SK-N-SH treated with all-trans-retinoic acid at 6 μM for 48 hours (cell line): Measurements from ENCODE around the gene TMEM135.
A peak's percentile ranks its signal among the peaks of the same experiment; 100 is the strongest.

Source experiments
- ATAC-seq: fragments of 200-7000 bp; cut with Tn5 transposase; 3 replicates; pipeline ENCODE4 v1.9.1; 2020; ENCODE audit warnings: mild to moderate bottlenecking, moderate library complexity
- ARNTL ChIP-seq: fragments of 450-650 bp; formaldehyde crosslinking; IDR thresholded peaks from 2 replicates; pipeline ENCODE4 v1.5.0; 2020; ENCODE audit warnings: low read depth, mild to moderate bottlenecking, moderate library complexity, borderline replicate concordance
- BACH2 ChIP-seq: fragments of 250-450 bp; sonication (Bioruptor Pico); IDR thresholded peaks from 2 replicates; pipeline ENCODE4 v1.9.0; 2021; ENCODE audit warnings: mild to moderate bottlenecking, borderline replicate concordance
- CREB5 ChIP-seq: fragments of 250-450 bp; sonication (Bioruptor Pico); IDR thresholded peaks from 2 replicates; pipeline ENCODE4 v1.5.1; 2020; ENCODE audit warnings: low read depth, mild to moderate bottlenecking, moderate library complexity
- CSDC2 ChIP-seq: fragments of 250-450 bp; sonication (Bioruptor Pico); IDR thresholded peaks from 2 replicates; pipeline ENCODE4 v1.5.0; 2020; ENCODE audit warnings: mild to moderate bottlenecking, moderate library complexity
- CSRNP3 ChIP-seq: fragments of 250-450 bp; sonication (Bioruptor Pico); IDR thresholded peaks from 2 replicates; pipeline ENCODE4 v1.5.1; 2021; ENCODE audit warnings: mild to moderate bottlenecking, moderate library complexity
- ESRRG ChIP-seq: fragments of 250-450 bp; sonication (Bioruptor Pico); IDR thresholded peaks from 2 replicates; pipeline ENCODE4 v1.6.1; 2021; ENCODE audit warnings: mild to moderate bottlenecking
- GLIS3 ChIP-seq: fragments of 250-450 bp; sonication (Bioruptor Pico); IDR thresholded peaks from 2 replicates; pipeline ENCODE4 v1.5.0; 2020; ENCODE audit warnings: mild to moderate bottlenecking, moderate library complexity
- ISL1 ChIP-seq: fragments of 250-450 bp; sonication (Bioruptor Pico); IDR thresholded peaks from 2 replicates; pipeline ENCODE4 v2.1.2; 2022; ENCODE audit warnings: mild to moderate bottlenecking, moderate library complexity
- OSR1 ChIP-seq: fragments of 250-450 bp; sonication (Bioruptor Pico); IDR thresholded peaks from 2 replicates; pipeline ENCODE4 v1.8.0; 2022; ENCODE audit warnings: moderate library complexity, mild to moderate bottlenecking, inconsistent platforms
- PATZ1 ChIP-seq: fragments of 250-450 bp; sonication (Bioruptor Pico); IDR thresholded peaks from 2 replicates; pipeline ENCODE4 v1.8.0; 2020; ENCODE audit warnings: mild to moderate bottlenecking, moderate library complexity, borderline replicate concordance
- POU6F1 ChIP-seq: fragments of 250-450 bp; sonication (Bioruptor Pico); IDR thresholded peaks from 2 replicates; pipeline ENCODE4 v1.8.0; 2021; ENCODE audit warnings: low read depth, mild to moderate bottlenecking, moderate library complexity, borderline replicate concordance
- PPARA ChIP-seq: fragments of 250-450 bp; sonication (Bioruptor Pico); IDR thresholded peaks from 2 replicates; pipeline ENCODE4 v1.5.0; 2020; ENCODE audit warnings: mild to moderate bottlenecking, borderline replicate concordance
- RARB ChIP-seq: fragments of 250-450 bp; sonication (Bioruptor Pico); IDR thresholded peaks from 2 replicates; pipeline ENCODE4 v1.8.0; 2021; ENCODE audit warnings: mild to moderate bottlenecking, moderate library complexity
- TCF4 ChIP-seq: fragments of 250-450 bp; sonication (Bioruptor Pico); IDR thresholded peaks from 2 replicates; pipeline ENCODE4 v1.8.0; 2021; ENCODE audit warnings: mild to moderate bottlenecking, moderate library complexity, borderline replicate concordance
- TOX ChIP-seq: fragments of 250-450 bp; sonication (Bioruptor Pico); IDR thresholded peaks from 2 replicates; pipeline ENCODE4 v1.8.0; 2021; ENCODE audit warnings: mild to moderate bottlenecking, moderate library complexity, borderline replicate concordance
- TSHZ2 ChIP-seq: fragments of 250-450 bp; sonication (Bioruptor Pico); IDR thresholded peaks from 2 replicates; pipeline ENCODE4 v1.5.0; 2020; ENCODE audit warnings: mild to moderate bottlenecking, moderate library complexity
- ZC3H10 ChIP-seq: fragments of 250-450 bp; sonication (Bioruptor Pico); IDR thresholded peaks from 2 replicates; pipeline ENCODE4 v1.5.1; 2021; ENCODE audit warnings: mild to moderate bottlenecking, moderate library complexity
- ZFP3 ChIP-seq: fragments of 250-450 bp; sonication (Bioruptor Pico); IDR thresholded peaks from 2 replicates; pipeline ENCODE4 v1.5.0; 2020; ENCODE audit warnings: mild to moderate bottlenecking, moderate library complexity
- ZNF565 ChIP-seq: fragments of 450-650 bp; formaldehyde crosslinking; conservative IDR thresholded peaks from 2 replicates; pipeline ENCODE4 v1.5.0; 2020; ENCODE audit warnings: low read depth, mild to moderate bottlenecking, moderate library complexity
- ZNF70 ChIP-seq: fragments of 450-650 bp; formaldehyde crosslinking; IDR thresholded peaks from 2 replicates; pipeline ENCODE4 v1.5.0; 2020; ENCODE audit warnings: mild to moderate bottlenecking, moderate library complexity

Gene TMEM135

GRCh38 chr11:87179621-87180020, 141.9 kb downstream of the TMEM135 start (continued):
- no peak for TF ChIP-seq TSHZ2 (CRISPR knock-in tag)
- no peak for TF ChIP-seq CREB5 (CRISPR knock-in tag)
- TF ChIP-seq ESRRG (CRISPR knock-in tag) = no peak
- no peak for TF ChIP-seq ISL1 (CRISPR knock-in tag)
- no peak for TF ChIP-seq ZNF565 (CRISPR knock-in tag)

- ATAC-seq = peak; percentile 44; the same call in 2 of the 3 replicates
- no peak for TF ChIP-seq PPARA
- no peak for TF ChIP-seq PATZ1 (CRISPR knock-in tag)
- no peak for TF ChIP-seq TSHZ2 (CRISPR knock-in tag)
- no peak for TF ChIP-seq ZNF70 (CRISPR knock-in tag)
- TF ChIP-seq TCF4 = no peak
- no peak for TF ChIP-seq RARB (CRISPR knock-in tag)
- no peak for TF ChIP-seq POU6F1
- no peak for TF ChIP-seq TOX (CRISPR knock-in tag)
- no peak for TF ChIP-seq ZFP3 (CRISPR knock-in tag)
- TF ChIP-seq GLIS3 (CRISPR knock-in tag) = no peak
- no peak for TF ChIP-seq ZC3H10
- TF ChIP-seq ESRRG (CRISPR knock-in tag) = no peak
- no peak for TF ChIP-seq ARNTL (CRISPR knock-in tag)
- no peak for TF ChIP-seq CSDC2 (CRISPR knock-in tag)
- no peak for TF ChIP-seq ZNF565 (CRISPR knock-in tag)
- no peak for TF ChIP-seq CSRNP3 (CRISPR knock-in tag)
- TF ChIP-seq BACH2 (CRISPR knock-in tag) = no peak
- TF ChIP-seq OSR1 = no peak
Measured at GRCh38 chr11:87180742-87181141, 143.0 kb downstream of the TMEM135 start.
